Astrocyte (in vitro differentiated cells and primary cell): ENCODE results near the gene PRG3. TPM values are rescaled to one million over a fixed set of nuclear protein-coding genes. Genes with fewer than 3 reads are reported as not detected.

Source experiments
- DNase-seq: peaks from one replicate; pipeline ENCODE4 v3.0.0-alpha.2; 2010; ENCODE audit warnings: low read depth
- FAIRE-seq: peaks from 2 replicates; lab custom pipeline; 2011; peaks lifted over from hg19 to GRCh38; lab: Jason Lieb, UNC
- H2AFZ ChIP-seq: 2 replicates; pipeline ENCODE4 v1.6.0; 2012; ENCODE audit warnings: low read depth, low read length, inconsistent platforms
- H3K27ac ChIP-seq: 2 replicates; pipeline ENCODE4 v1.5.1; 2011; ENCODE audit warnings: low read depth, low read length, inconsistent platforms
- H3K27me3 ChIP-seq: 2 replicates; pipeline ENCODE4 v1.6.0; 2011; ENCODE audit warnings: low read length, inconsistent platforms; ENCODE audit not compliant: insufficient read depth
- H3K36me3 ChIP-seq: 2 replicates; pipeline ENCODE4 v1.5.1; 2011; ENCODE audit warnings: low read length, inconsistent platforms; ENCODE audit not compliant: insufficient read depth
- H3K4me1 ChIP-seq: 2 replicates; pipeline ENCODE4 v1.5.1; 2011; ENCODE audit warnings: low read length, inconsistent platforms; ENCODE audit not compliant: insufficient read depth
- H3K4me2 ChIP-seq: 2 replicates; pipeline ENCODE4 v1.6.0; 2012; ENCODE audit warnings: low read length, inconsistent platforms
- H3K4me3 ChIP-seq: 2 replicates; pipeline ENCODE4 v1.5.1; 2011; ENCODE audit warnings: low read depth, mild to moderate bottlenecking, low read length, inconsistent platforms; ENCODE audit not compliant: insufficient read depth
- H3K79me2 ChIP-seq: 2 replicates; pipeline ENCODE4 v1.6.0; 2012; ENCODE audit warnings: mild to moderate bottlenecking, low read length, inconsistent platforms; ENCODE audit not compliant: insufficient read depth
- H3K9ac ChIP-seq: 2 replicates; pipeline ENCODE4 v1.6.0; 2012; ENCODE audit warnings: mild to moderate bottlenecking, low read length, inconsistent platforms
- H3K9me3 ChIP-seq: 2 replicates; pipeline ENCODE4 v1.5.1; 2012; ENCODE audit warnings: low read depth, mild to moderate bottlenecking, low read length, inconsistent platforms; ENCODE audit not compliant: insufficient read depth
- H4K20me1 ChIP-seq: 2 replicates; pipeline ENCODE4 v1.6.0; 2012; ENCODE audit warnings: low read length, inconsistent platforms; ENCODE audit not compliant: insufficient read depth
- H3K27ac Mint-ChIP-seq: one replicate; pipeline ENCODE4 v1.8.0; 2021; ENCODE audit warnings: mild to moderate bottlenecking, mixed read lengths; ENCODE audit not compliant: unreplicated experiment
- H3K27me3 Mint-ChIP-seq: one replicate; pipeline ENCODE4 v1.8.0; 2021; ENCODE audit warnings: low read depth, mixed read lengths; ENCODE audit not compliant: unreplicated experiment
- H3K36me3 Mint-ChIP-seq: one replicate; pipeline ENCODE4 v1.8.0; 2021; ENCODE audit warnings: low read depth, mixed read lengths; ENCODE audit not compliant: unreplicated experiment
- H3K4me1 Mint-ChIP-seq: one replicate; pipeline ENCODE4 v1.8.0; 2021; ENCODE audit warnings: low read depth, mixed read lengths; ENCODE audit not compliant: unreplicated experiment
- H3K4me3 Mint-ChIP-seq: one replicate; pipeline ENCODE4 v1.8.0; 2021; ENCODE audit warnings: mild to moderate bottlenecking, moderate library complexity, mixed read lengths; ENCODE audit not compliant: unreplicated experiment
- H3K9me3 Mint-ChIP-seq: one replicate; pipeline ENCODE4 v1.8.0; 2021; ENCODE audit warnings: mild to moderate bottlenecking, mixed read lengths; ENCODE audit not compliant: unreplicated experiment
- EZH2 ChIP-seq: IDR thresholded peaks from 2 replicates; pipeline ENCODE4 v1.6.1; 2012; ENCODE audit warnings: mild to moderate bottlenecking, low read length, inconsistent platforms; ENCODE audit not compliant: insufficient read depth
- total RNA-seq: library from RNA; stranded (reverse); gene quantifications from 2 replicates; pipeline ENCODE4 v1.2.1, GENCODE V29; 2021
- TF ChIP-seq, protein P1 (sequence below): IDR thresholded peaks from 2 replicates; pipeline ENCODE4 v1.5.1; 2011; ENCODE audit warnings: low read depth, mild to moderate bottlenecking, inconsistent platforms, low read length, moderate library complexity; ENCODE audit not compliant: insufficient read depth

The PRG3 gene
- total RNA-seq, 1 donor from 2014 or later, result not detected

- no peak for DNase-seq
- no peaks in the 10 kb centered on the region for H3K36me3 Mint-ChIP-seq
- no peak overlapping the region for H3K27ac ChIP-seq
- H3K4me1 ChIP-seq, result no peaks in the 10 kb centered on the region
- H3K36me3 ChIP-seq, result no peaks in the 10 kb centered on the region
- no peaks in the 10 kb centered on the region for H4K20me1 ChIP-seq
- no peak overlapping the region for H2AFZ ChIP-seq
- no peak overlapping the region for H3K4me2 ChIP-seq
- H3K27me3 Mint-ChIP-seq, result peaks cover 24% of the 10 kb centered on the region
- no peak for TF ChIP-seq EZH2
- TF ChIP-seq, protein P1, sequence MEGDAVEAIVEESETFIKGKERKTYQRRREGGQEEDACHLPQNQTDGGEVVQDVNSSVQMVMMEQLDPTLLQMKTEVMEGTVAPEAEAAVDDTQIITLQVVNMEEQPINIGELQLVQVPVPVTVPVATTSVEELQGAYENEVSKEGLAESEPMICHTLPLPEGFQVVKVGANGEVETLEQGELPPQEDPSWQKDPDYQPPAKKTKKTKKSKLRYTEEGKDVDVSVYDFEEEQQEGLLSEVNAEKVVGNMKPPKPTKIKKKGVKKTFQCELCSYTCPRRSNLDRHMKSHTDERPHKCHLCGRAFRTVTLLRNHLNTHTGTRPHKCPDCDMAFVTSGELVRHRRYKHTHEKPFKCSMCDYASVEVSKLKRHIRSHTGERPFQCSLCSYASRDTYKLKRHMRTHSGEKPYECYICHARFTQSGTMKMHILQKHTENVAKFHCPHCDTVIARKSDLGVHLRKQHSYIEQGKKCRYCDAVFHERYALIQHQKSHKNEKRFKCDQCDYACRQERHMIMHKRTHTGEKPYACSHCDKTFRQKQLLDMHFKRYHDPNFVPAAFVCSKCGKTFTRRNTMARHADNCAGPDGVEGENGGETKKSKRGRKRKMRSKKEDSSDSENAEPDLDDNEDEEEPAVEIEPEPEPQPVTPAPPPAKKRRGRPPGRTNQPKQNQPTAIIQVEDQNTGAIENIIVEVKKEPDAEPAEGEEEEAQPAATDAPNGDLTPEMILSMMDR, result no peak
- no peaks in the 10 kb centered on the region for H3K27me3 ChIP-seq
- H3K79me2 ChIP-seq, result no peaks in the 10 kb centered on the region
- H3K4me3 ChIP-seq, result no peak overlapping the region
- H3K9me3 ChIP-seq, result peaks cover 10% of the 10 kb centered on the region
- H3K4me3 Mint-ChIP-seq, result no peak overlapping the region
- peaks cover 6% of the 10 kb centered on the region for H3K9me3 Mint-ChIP-seq
- H3K27ac Mint-ChIP-seq, result no peak overlapping the region
- no peaks in the 10 kb centered on the region for H3K4me1 Mint-ChIP-seq
- no peak for FAIRE-seq
- no peak overlapping the region for H3K9ac ChIP-seq
Measured at GRCh38 chr11:57347336-57347735, 33.6 kb downstream of the PRG3 start.

- H3K4me3 Mint-ChIP-seq, result peak overlapping the region; percentile 67
- Histone ChIP-seq H3K27me3 (no peaks in the 10 kb centered on the region), H3K9ac (peak overlapping the region; percentile 10), H3K4me2 (no peak overlapping the region), H3K27ac (no peak overlapping the region), H3K36me3 (no peaks in the 10 kb centered on the region), H3K4me3 (no peak overlapping the region), H2AFZ (peak overlapping the region; percentile 50), H3K4me1 (no peaks in the 10 kb centered on the region), H3K9me3 (peaks cover under 1% of the 10 kb centered on the region), H3K79me2 (no peaks in the 10 kb centered on the region), H4K20me1 (no peaks in the 10 kb centered on the region)
- peak overlapping the region; percentile 47 for H3K27ac Mint-ChIP-seq
- no peak for FAIRE-seq
- no peaks in the 10 kb centered on the region for H3K4me1 Mint-ChIP-seq
- no peaks in the 10 kb centered on the region for H3K36me3 Mint-ChIP-seq
- peak; percentile 18 for DNase-seq
- TF ChIP-seq, protein P1, result peak; percentile 59
- TF ChIP-seq EZH2, result no peak
- H3K9me3 Mint-ChIP-seq, result peaks cover 3% of the 10 kb centered on the region
- peaks cover 24% of the 10 kb centered on the region for H3K27me3 Mint-ChIP-seq
Measured at GRCh38 chr11:57345555-57346211, 35.3 kb downstream of the PRG3 start.

GRCh38 chr11:57344826-57345225, 36.1 kb downstream of the PRG3 start:
- Mint-ChIP-seq H3K4me1 (no peaks in the 10 kb centered on the region), H3K4me3 (no peak overlapping the region), H3K36me3 (no peaks in the 10 kb centered on the region), H3K27ac (no peak overlapping the region), H3K27me3 (peaks cover 32% of the 10 kb centered on the region), H3K9me3 (peaks cover 3% of the 10 kb centered on the region)
- Histone ChIP-seq H3K9ac (no peak overlapping the region), H3K9me3 (no peaks in the 10 kb centered on the region), H3K36me3 (no peaks in the 10 kb centered on the region), H3K79me2 (no peaks in the 10 kb centered on the region), H3K4me1 (no peaks in the 10 kb centered on the region), H3K27ac (no peak overlapping the region), H3K27me3 (peaks cover 7% of the 10 kb centered on the region), H2AFZ (no peak overlapping the region), H3K4me2 (no peak overlapping the region), H3K4me3 (no peak overlapping the region), H4K20me1 (no peaks in the 10 kb centered on the region)
- DNase-seq, result no peak
- TF ChIP-seq EZH2, result no peak
- TF ChIP-seq, protein P1, result no peak
- no peak for FAIRE-seq
